Omental fat pad (tissue), 4 donors: ENCODE measurements around the gene LRIG2. TPM values are rescaled to one million over a fixed set of nuclear protein-coding genes. Genes with fewer than 3 reads are reported as not detected.
"Not testable (repeated sequence)": the region's sequence is repeated elsewhere in the genome, so short reads cannot be mapped to it uniquely, and the experiment has no call there.

Experiments used
- ATAC-seq: fragments of 150-250 bp; one replicate; pipeline ENCODE4 v1.9.1; 2016; ENCODE audit warnings: mild to moderate bottlenecking, moderate library complexity; ENCODE audit not compliant: low FRiP score
- DNase-seq: peaks from one replicate; pipeline ENCODE4 v3.0.0-alpha.2; 2019; ENCODE audit warnings: low spot score
- total RNA-seq, 4 donors: library from RNA; depleted of rRNA; stranded (reverse); fragments of >200 nt; gene quantifications; one replicate each; pipeline ENCODE4 v1.1.0, GENCODE V29; 2016
- TF ChIP-seq, protein P1 (sequence below), 3 donors: fragments of 450-650 bp; IDR thresholded peaks; one replicate each; pipeline ENCODE4 v1.5.1; 2016 to 2017; ENCODE audit warnings: antibody characterized with exemption in 3 of 3, mild to moderate bottlenecking in 3 of 3, moderate library complexity in 2 of 3

LRIG2 gene
- total RNA-seq, 4 donors from 2014 or later, result 11.9 to 24.6 (median 16.1) TPM

GRCh38 chr1:113146242-113147072, 73.5 kb downstream of the LRIG2 start:
- ATAC-seq (no peak), DNase-seq (no peak)
- TF ChIP-seq, protein P1, sequence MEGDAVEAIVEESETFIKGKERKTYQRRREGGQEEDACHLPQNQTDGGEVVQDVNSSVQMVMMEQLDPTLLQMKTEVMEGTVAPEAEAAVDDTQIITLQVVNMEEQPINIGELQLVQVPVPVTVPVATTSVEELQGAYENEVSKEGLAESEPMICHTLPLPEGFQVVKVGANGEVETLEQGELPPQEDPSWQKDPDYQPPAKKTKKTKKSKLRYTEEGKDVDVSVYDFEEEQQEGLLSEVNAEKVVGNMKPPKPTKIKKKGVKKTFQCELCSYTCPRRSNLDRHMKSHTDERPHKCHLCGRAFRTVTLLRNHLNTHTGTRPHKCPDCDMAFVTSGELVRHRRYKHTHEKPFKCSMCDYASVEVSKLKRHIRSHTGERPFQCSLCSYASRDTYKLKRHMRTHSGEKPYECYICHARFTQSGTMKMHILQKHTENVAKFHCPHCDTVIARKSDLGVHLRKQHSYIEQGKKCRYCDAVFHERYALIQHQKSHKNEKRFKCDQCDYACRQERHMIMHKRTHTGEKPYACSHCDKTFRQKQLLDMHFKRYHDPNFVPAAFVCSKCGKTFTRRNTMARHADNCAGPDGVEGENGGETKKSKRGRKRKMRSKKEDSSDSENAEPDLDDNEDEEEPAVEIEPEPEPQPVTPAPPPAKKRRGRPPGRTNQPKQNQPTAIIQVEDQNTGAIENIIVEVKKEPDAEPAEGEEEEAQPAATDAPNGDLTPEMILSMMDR (IDR thresholded peaks at IDR 0.05), result no peak

DNA sequence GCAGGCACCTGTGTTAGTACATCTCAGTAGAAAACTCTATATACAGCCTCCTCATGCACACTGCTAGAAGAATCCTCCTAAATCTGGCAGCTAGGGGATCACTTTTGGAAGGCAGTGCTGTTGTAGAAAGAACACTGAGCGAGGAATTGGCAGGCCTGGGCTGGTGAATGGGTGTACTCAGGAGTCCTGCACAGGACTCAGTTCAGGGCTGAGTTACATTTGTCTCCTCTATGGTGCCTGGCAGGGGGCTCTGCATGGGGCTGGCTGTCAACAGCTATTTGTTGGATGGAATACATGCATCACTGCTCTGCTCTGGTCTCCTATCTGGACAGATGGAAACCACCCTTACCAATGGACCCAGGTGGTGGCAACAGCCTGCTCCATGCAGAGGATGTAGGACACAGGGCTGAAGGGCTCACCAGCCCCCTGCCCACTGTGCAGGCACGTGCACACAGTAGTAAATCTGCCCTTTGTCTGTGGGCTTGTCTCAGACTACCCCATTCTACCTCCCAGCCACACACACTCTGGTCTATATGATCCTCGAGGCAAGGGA, 74.2 kb downstream of the LRIG2 start:
- DNase-seq (no peak), ATAC-seq (no peak)
- TF ChIP-seq, protein P1 (IDR thresholded peaks at IDR 0.05), result no peak

DNA sequence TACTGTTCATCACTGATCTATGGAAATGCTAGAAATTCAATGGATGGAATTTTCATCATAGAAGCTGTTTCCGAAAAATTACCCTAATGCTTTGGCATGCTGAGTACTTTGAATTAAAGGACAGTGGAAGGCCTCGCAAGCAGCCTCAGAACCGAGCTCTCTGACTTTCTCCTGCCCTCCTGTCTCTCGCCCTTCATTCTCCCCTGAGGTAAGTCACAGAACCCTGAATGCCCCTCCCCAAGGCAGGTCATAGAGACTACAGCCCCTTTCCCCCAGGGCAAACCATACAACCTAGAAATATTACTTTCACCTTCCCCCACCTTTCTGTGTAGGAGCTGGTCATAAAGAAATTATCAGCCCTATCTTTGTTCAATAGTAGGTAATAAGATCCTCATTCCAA, 74.8 kb downstream of the LRIG2 start:
- ATAC-seq (no peak), DNase-seq (no peak)
- TF ChIP-seq, protein P1 (IDR thresholded peaks at IDR 0.05), result no peak

GRCh38 chr1:113150494-113150893, 77.5 kb downstream of the LRIG2 start:
- not testable (repeated sequence) for ATAC-seq, DNase-seq

GRCh38 chr1:113153116-113153803, 80.3 kb downstream of the LRIG2 start:
- ATAC-seq, result no peak
- no peak for DNase-seq
- TF ChIP-seq, protein P1 (IDR thresholded peaks at IDR 0.05), result no peak

GRCh38 chr1:113156368-113156767, 83.4 kb downstream of the LRIG2 start:
- ATAC-seq, result no peak
- TF ChIP-seq, protein P1 (IDR thresholded peaks at IDR 0.05), result no peak
- no peak for DNase-seq

- DNase-seq, ATAC-seq: not testable (repeated sequence)
These were observed 85.7 kb downstream of the LRIG2 start for GRCh38 chr1:113158743-113159142.

DNA sequence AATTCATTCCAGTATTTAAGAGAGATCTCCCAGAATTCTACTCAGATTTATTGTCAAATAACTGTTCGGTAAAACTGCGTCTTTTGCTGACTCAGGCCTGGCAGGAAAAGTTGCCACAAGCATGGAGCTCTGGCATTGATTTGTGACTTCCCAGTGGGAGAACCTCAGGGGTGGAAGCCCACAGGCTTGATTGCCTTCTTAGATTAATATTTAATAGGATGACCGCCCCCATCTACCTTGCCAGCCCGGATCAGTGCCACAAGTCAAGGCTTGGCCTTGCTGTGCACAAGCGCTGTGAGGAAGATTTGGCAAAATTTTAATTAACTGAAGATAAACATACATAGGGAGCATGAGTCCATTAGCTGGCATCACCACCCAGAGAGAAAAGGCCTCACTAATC, 93.5 kb downstream of the LRIG2 start:
- TF ChIP-seq, protein P1 (IDR thresholded peaks at IDR 0.05), result no peak
- ATAC-seq, result no peak
- no peak for DNase-seq
